Breast epithelium (tissue), 4 donors: Measurements from ENCODE around the gene ARFGEF2. TPM values are rescaled to one million over a fixed set of nuclear protein-coding genes. Genes with fewer than 3 reads are reported as not detected.
A peak's percentile ranks its signal among the peaks of the same experiment; 100 is the strongest.

Source experiments
- DNase-seq, 2 donors: peaks; one replicate each; pipeline ENCODE4 v3.0.0-alpha.2; 2019; ENCODE audit warnings: low spot score in 2 of 2
- H3K27ac ChIP-seq, 2 donors: fragments of 200-600 bp; sonication (generic) in 1 of 2; one replicate each; pipeline ENCODE4 v1.5.1; 2016 to 2019; ENCODE audit warnings: mild to moderate bottlenecking in 1 of 2
- H3K27me3 ChIP-seq, 2 donors: fragments of 200-600 bp; sonication (generic) in 1 of 2; one replicate each; pipeline versions ENCODE4 v1.5.1 to v1.6.0; 2017 to 2019; ENCODE audit warnings: control low read depth in 1 of 2, mild to moderate bottlenecking in 1 of 2
- H3K36me3 ChIP-seq: fragments of 200-600 bp; one replicate; pipeline ENCODE4 v1.5.1; 2019
- H3K4me1 ChIP-seq, 2 donors: fragments of 200-600 bp; sonication (generic); one replicate each; pipeline ENCODE4 v1.5.1; 2016 to 2019; ENCODE audit warnings: control low read depth in 1 of 2
- H3K4me3 ChIP-seq, 3 donors: fragments of 200-600 bp; sonication (generic); 1 replicate in 2 of 3; 2 replicates in 1 of 3; pipeline ENCODE4 v1.5.1; 2016 to 2019; ENCODE audit warnings: mild to moderate bottlenecking in 3 of 3, moderate library complexity in 2 of 3
- H3K9me3 ChIP-seq, 2 donors: fragments of 200-600 bp; sonication (generic) in 1 of 2; one replicate each; pipeline ENCODE4 v1.5.1; 2016 to 2019; ENCODE audit warnings: control low read depth in 1 of 2
- POLR2A ChIP-seq: fragments of 450-650 bp; IDR thresholded peaks from one replicate; pipeline ENCODE4 v1.6.1; 2016; ENCODE audit warnings: antibody characterized with exemption, mild to moderate bottlenecking, moderate library complexity
- POLR2AphosphoS5 ChIP-seq, 3 donors: sonication (generic); formaldehyde crosslinking; IDR thresholded peaks; one replicate each; pipeline ENCODE4 v1.6.1; 2017; ENCODE audit warnings: antibody characterized with exemption in 3 of 3
- intact Hi-C: fragments of 100-400 bp; cut with DNase I; formaldehyde crosslinking; loops from one replicate; pipeline ENCODE4 v1.15.1; 2023; ENCODE audit warnings: low total_unique reads
- total RNA-seq, 3 donors: library from RNA; depleted of rRNA; stranded (reverse); fragments of >200 nt; gene quantifications; one replicate each; pipeline ENCODE4 v1.1.0, GENCODE V29; 2016
- TF ChIP-seq, protein P1 (sequence below), 3 donors: fragments of 450-650 bp; IDR thresholded peaks; one replicate each; pipeline ENCODE4 v1.5.1; 2016 to 2017; ENCODE audit warnings: antibody characterized with exemption in 3 of 3, mild to moderate bottlenecking in 3 of 3, moderate library complexity in 3 of 3

Gene ARFGEF2
- total RNA-seq, 3 donors from 2014 or later: 37.1 to 61.6 (median 42.3) TPM

DNA sequence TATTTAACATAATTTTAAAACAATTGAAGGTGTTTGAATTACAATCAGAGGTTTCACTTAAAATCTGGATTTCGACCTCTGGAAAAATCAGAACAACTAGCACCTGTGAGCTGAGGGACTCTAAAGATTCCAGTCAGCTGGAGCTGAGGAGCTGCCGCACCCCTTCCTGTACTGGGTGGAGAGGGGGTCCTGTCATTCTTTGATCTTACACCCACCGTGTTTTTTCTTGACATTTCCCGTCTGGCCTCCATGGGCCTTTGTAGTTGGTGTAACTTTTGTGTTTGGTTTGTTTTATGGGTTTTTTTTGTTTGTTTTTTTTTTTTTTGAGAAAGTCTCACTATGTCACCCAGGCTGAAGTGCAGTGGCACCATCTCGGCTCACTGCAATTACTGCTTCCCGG, 17.2 kb downstream of the ARFGEF2 start:
- no peak for TF ChIP-seq POLR2A
- TF ChIP-seq POLR2AphosphoS5 (IDR thresholded peaks at IDR 0.05): no peak
- TF ChIP-seq, protein P1, sequence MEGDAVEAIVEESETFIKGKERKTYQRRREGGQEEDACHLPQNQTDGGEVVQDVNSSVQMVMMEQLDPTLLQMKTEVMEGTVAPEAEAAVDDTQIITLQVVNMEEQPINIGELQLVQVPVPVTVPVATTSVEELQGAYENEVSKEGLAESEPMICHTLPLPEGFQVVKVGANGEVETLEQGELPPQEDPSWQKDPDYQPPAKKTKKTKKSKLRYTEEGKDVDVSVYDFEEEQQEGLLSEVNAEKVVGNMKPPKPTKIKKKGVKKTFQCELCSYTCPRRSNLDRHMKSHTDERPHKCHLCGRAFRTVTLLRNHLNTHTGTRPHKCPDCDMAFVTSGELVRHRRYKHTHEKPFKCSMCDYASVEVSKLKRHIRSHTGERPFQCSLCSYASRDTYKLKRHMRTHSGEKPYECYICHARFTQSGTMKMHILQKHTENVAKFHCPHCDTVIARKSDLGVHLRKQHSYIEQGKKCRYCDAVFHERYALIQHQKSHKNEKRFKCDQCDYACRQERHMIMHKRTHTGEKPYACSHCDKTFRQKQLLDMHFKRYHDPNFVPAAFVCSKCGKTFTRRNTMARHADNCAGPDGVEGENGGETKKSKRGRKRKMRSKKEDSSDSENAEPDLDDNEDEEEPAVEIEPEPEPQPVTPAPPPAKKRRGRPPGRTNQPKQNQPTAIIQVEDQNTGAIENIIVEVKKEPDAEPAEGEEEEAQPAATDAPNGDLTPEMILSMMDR (IDR thresholded peaks at IDR 0.05): no peak
- H3K9me3 ChIP-seq: no peaks in the 10 kb centered on the region
- no peaks in the 10 kb centered on the region for H3K36me3 ChIP-seq
- intact Hi-C loops: no loop called here
- H3K4me3 ChIP-seq: no peak overlapping the region
- no peak overlapping the region for H3K27ac ChIP-seq
- no peak for DNase-seq
- H3K4me1 ChIP-seq: peaks cover 0 to 4% of the 10 kb centered on the region in 2 donors
- no peaks in the 10 kb centered on the region for H3K27me3 ChIP-seq

DNA sequence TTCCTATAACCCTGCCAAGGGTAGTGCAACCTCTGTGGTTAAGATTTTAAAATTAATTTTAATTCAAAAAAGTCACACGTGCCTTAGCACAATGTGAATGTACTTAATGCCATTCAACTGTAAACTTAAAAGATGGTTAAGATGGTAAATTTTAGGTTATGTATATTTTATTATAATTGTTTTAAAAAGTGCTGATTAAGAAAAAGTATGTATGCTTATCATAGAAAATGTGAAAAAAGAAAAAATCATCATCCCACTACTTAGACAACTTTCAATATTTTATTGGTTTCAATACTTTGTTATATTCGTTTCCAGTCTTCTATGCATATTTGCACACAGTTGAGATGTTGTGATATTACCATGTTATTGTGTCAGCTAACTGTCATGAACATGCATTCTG, 18.7 kb downstream of the ARFGEF2 start:
- no peak for DNase-seq
- no peak overlapping the region for H3K27ac ChIP-seq
- TF ChIP-seq, protein P1 (IDR thresholded peaks at IDR 0.05): no peak
- TF ChIP-seq POLR2AphosphoS5 (IDR thresholded peaks at IDR 0.05) (no peak), POLR2A (no peak)
- H3K4me3 ChIP-seq: no peak overlapping the region
- intact Hi-C loops: no loop called here
- H3K36me3 ChIP-seq: no peaks in the 10 kb centered on the region
- H3K4me1 ChIP-seq: peaks cover 0 to 4% of the 10 kb centered on the region in 2 donors
- H3K9me3 ChIP-seq: no peaks in the 10 kb centered on the region
- H3K27me3 ChIP-seq: no peaks in the 10 kb centered on the region

DNA sequence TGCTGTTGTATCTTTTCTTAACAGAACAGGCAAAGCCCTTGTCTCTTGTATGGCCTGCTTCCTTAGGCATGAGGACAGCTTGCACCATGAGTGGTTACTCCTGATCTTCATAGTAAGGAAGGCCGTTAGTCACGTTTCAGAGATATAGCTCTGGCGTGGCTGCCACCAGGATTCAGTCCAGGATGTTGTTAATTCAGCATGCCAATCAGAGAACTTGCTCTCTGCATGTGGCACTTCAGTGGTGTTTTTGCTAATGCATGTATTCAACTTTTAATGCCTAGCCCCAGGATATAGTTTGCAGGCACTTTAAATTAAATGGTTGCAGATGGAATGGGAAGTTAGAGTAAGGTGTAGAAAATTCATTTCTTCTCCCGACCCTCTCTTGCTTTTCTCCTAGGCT, 20.0 kb downstream of the ARFGEF2 start:
- no peaks in the 10 kb centered on the region for H3K9me3 ChIP-seq
- H3K4me3 ChIP-seq: no peak overlapping the region
- no peak for TF ChIP-seq POLR2A
- TF ChIP-seq, protein P1 (IDR thresholded peaks at IDR 0.05): no peak
- TF ChIP-seq POLR2AphosphoS5 (IDR thresholded peaks at IDR 0.05): no peak
- intact Hi-C loops: no loop called here
- peaks cover 0 to 4% of the 10 kb centered on the region in 2 donors for H3K4me1 ChIP-seq
- DNase-seq: no peak
- H3K36me3 ChIP-seq: no peaks in the 10 kb centered on the region
- no peaks in the 10 kb centered on the region for H3K27me3 ChIP-seq
- H3K27ac ChIP-seq: no peak overlapping the region

DNA sequence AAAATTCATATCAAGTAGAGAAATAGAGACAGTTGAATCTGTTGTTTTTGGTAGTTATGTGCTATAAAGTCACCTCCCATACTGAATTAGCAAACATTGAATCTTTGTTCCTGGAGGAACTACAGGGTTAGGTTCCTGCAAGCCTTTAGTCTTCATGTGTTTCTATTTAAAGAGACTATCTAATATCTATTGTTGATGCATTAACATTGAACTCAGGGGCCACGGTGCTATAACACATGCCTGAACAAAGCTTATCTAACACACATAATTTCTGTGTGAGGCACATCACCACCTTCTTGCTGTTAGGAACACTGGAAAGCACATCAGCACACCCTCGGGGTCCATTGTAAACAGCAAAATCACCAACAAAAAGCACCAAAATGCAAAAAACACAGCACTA, 21.2 kb downstream of the ARFGEF2 start:
- Histone ChIP-seq H3K4me3 (no peak overlapping the region), H3K4me1 (peaks cover 0 to 4% of the 10 kb centered on the region in 2 donors), H3K27ac (no peak overlapping the region), H3K9me3 (no peaks in the 10 kb centered on the region), H3K36me3 (no peaks in the 10 kb centered on the region), H3K27me3 (no peaks in the 10 kb centered on the region)
- TF ChIP-seq POLR2AphosphoS5 (IDR thresholded peaks at IDR 0.05) (no peak), POLR2A (no peak)
- TF ChIP-seq, protein P1 (IDR thresholded peaks at IDR 0.05): no peak
- no peak for DNase-seq
- intact Hi-C loops: no loop called here

DNA sequence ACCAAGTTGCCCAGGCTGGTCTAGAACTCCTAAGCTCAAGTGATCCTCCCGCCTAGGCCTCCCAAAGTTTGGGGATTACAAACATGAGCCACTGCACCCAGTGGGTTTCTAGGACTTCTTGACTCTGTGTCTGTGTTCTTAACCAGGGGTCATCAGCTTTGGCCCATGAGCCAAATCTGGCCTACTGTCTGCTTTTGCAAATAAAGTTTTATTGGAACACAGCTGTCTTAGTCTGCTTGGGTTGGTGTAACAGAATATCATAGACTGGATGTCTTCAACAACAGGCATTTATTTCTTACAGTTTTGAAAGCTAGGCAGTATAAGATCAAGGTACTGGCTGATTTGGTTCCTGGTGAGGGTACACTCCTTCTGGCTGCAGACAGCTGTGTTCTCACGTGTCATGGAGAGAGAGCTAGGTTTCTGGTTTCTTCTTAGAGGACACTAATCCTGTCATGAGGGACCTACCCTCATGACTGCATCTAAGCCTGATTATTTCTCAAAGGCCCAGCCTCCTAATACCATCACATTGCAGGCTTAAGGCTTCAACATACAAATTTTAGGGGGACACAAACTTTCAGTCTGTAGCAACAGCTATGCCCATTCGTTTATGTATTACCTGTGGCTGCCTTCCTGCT, 23.3 kb downstream of the ARFGEF2 start:
- Histone ChIP-seq H3K4me3 (no peak overlapping the region), H3K9me3 (no peaks in the 10 kb centered on the region), H3K27me3 (no peaks in the 10 kb centered on the region), H3K4me1 (no peaks in the 10 kb centered on the region), H3K36me3 (no peaks in the 10 kb centered on the region), H3K27ac (peak overlapping the region; percentile 79)
- no peak for DNase-seq
- no peak for TF ChIP-seq POLR2A
- intact Hi-C loops: no loop called here
